ENCODE measurements around the gene YBX3. TPM values are rescaled to one million over a fixed set of nuclear protein-coding genes. Genes with fewer than 3 reads are reported as not detected.
A peak's percentile ranks its signal among the peaks of the same experiment; 100 is the strongest.

YBX3 gene
- total and polyA plus RNA-seq, 2 of the 4 experiments (the other 2 are of a cell fraction): 33.7 to 132 TPM

DNA sequence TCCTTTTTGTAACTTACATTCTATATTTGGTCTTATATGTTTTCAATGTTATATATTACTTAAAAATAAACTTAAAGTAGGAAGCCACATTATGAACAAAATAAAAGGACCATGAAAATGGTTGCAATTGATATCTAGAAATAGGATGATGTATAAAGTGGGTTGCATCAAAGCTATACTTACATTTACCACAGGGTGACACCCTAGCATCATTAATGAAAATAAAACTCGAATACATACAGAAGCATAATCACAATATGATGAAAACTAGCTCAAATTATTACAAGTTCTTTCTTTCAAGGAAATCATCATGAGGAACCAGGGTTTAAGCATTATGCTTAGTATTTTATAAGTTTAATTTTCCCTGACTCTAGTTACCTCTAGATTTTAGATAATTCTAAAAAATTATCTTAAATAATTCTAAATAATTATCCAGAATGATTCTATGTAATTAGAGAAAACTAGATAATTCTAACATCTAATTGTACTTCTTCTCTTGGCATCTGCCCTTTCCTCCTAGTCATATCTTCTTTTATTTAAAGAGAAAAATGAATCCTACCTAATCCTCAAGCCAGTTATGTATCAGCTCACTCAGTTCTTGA lies 48.1 kb upstream of the YBX3 start:
- Histone ChIP-seq H3K23ac (ENCODE audit: low read depth, low read length) (no peak overlapping the region), H3K9me1 (ENCODE audit: insufficient read depth, low read length) (no peaks in the 10 kb centered on the region), H3K36me3 (ENCODE audit: control insufficient read depth, insufficient read depth, low read length) (no peaks in the 10 kb centered on the region), H3K27me3 (ENCODE audit: control insufficient read depth, insufficient read depth, low read length) (peaks cover 24% of the 10 kb centered on the region), H3K14ac (replicated peaks; ENCODE audit: low read depth, low read length) (no peak overlapping the region), H3K9ac (ENCODE audit: low read depth, low read length) (no peak overlapping the region), H3K4me1 (ENCODE audit: control insufficient read depth, insufficient read depth, low read length) (no peaks in the 10 kb centered on the region), H2AK9ac (replicated peaks; ENCODE audit: low read depth, low read length, poor library complexity) (no peak overlapping the region), H3K79me1 (ENCODE audit: low read depth in 1 of 2, low read length in 2 of 2) (no peaks in the 10 kb centered on the region), H2AFZ (replicated peaks; ENCODE audit: low read length, poor library complexity) (no peak overlapping the region), H3K18ac (ENCODE audit: low read depth, low read length) (no peak overlapping the region), H3K4ac (ENCODE audit: low read depth, low read length) (no peak overlapping the region), H4K5ac (ENCODE audit: low read depth, low read length) (no peak overlapping the region), H3K9me3 (ENCODE audit: control insufficient read depth, insufficient read depth, low read length) (no peaks in the 10 kb centered on the region), H4K91ac (ENCODE audit: insufficient read depth, low read depth, low read length) (no peak overlapping the region), H3K4me2 (ENCODE audit: low read depth, low read length) (no peak overlapping the region), H3K27ac (ENCODE audit: insufficient read depth, low read length) (no peak overlapping the region), H2AK5ac (ENCODE audit: low read depth, low read length) (no peak overlapping the region), H2BK20ac (ENCODE audit: low read depth, low read length) (no peak overlapping the region), H2BK5ac (ENCODE audit: low read depth, low read length, poor library complexity, severe bottlenecking) (no peak overlapping the region), H2BK15ac (ENCODE audit: low read depth, low read length) (no peak overlapping the region), H4K8ac (ENCODE audit: low read depth in 2 of 2, low read length in 2 of 2) (no peak overlapping the region), H2BK120ac (ENCODE audit: low read depth, low read length) (no peak overlapping the region), H4K20me1 (ENCODE audit: insufficient read depth, low read length) (no peaks in the 10 kb centered on the region), H3K4me3 (ENCODE audit: insufficient read depth, low read depth, low read length) (no peak overlapping the region), H3K56ac (ENCODE audit: extremely low read depth, insufficient read depth, low read length) (no peak overlapping the region)
- ChIA-PET CTCF (interaction anchor here (0.6 to 2.0 kb wide), 9 partner anchors 19 to 1927 kb away, joined by 3 to 16 read pairs (median 4); no protein-coding TSS in a partner anchor), POLR2A (ENCODE audit: unreplicated experiment) (interaction anchor here (0.6 to 0.7 kb wide), 2 partner anchors 398 to 431 kb away, joined by 3 to 4 read pairs; no protein-coding TSS in a partner anchor)
- WGBS, 2 experiments (ENCODE audit: extremely low coverage in 2 of 2, insufficient read length in 1 of 2): no CpG with 5 or more reads among the region's 1 CpG
- TF ChIP-seq, protein P1, sequence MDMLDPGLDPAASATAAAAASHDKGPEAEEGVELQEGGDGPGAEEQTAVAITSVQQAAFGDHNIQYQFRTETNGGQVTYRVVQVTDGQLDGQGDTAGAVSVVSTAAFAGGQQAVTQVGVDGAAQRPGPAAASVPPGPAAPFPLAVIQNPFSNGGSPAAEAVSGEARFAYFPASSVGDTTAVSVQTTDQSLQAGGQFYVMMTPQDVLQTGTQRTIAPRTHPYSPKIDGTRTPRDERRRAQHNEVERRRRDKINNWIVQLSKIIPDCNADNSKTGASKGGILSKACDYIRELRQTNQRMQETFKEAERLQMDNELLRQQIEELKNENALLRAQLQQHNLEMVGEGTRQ (IDR thresholded peaks at IDR 0.05; ENCODE audit: low read depth, low read length): no peak
- TF ChIP-seq, protein P2, sequence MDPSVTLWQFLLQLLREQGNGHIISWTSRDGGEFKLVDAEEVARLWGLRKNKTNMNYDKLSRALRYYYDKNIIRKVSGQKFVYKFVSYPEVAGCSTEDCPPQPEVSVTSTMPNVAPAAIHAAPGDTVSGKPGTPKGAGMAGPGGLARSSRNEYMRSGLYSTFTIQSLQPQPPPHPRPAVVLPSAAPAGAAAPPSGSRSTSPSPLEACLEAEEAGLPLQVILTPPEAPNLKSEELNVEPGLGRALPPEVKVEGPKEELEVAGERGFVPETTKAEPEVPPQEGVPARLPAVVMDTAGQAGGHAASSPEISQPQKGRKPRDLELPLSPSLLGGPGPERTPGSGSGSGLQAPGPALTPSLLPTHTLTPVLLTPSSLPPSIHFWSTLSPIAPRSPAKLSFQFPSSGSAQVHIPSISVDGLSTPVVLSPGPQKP (IDR thresholded peaks at IDR 0.05; ENCODE audit: borderline replicate concordance, low read depth, low read length): no peak
- TF ChIP-seq RAD21 (IDR thresholded peaks at IDR 0.05; ENCODE audit: low read length) (peak; percentile 82), MAZ (IDR thresholded peaks at IDR 0.05; ENCODE audit: borderline replicate concordance, low read depth, low read length) (no peak), MXI1 (IDR thresholded peaks at IDR 0.05; ENCODE audit: borderline replicate concordance, low read depth, low read length) (no peak), CHD1 (IDR thresholded peaks at IDR 0.05; ENCODE audit: low read depth, low read length) (no peak), POLR2A (IDR thresholded peaks at IDR 0.05; ENCODE audit: low read depth, low read length) (no peak), RCOR1 (IDR thresholded peaks at IDR 0.05; ENCODE audit: insufficient replicate concordance, low read length) (no peak), NFE2L2 (IDR thresholded peaks at IDR 0.05; ENCODE audit: low read depth, low read length) (no peak), FOS (IDR thresholded peaks at IDR 0.05; ENCODE audit: low read depth, low read length) (no peak), SMC3 (IDR thresholded peaks at IDR 0.05; ENCODE audit: low read depth, low read length) (peak; percentile 88), CEBPB (IDR thresholded peaks at IDR 0.05; ENCODE audit: low read depth, low read length) (peak; percentile 19; the same call in 1 of the 2 replicates), MAFK (IDR thresholded peaks at IDR 0.05; ENCODE audit: low read depth, low read length) (no peak), RFX5 (IDR thresholded peaks at IDR 0.05; ENCODE audit: low read depth, low read length) (no peak), BHLHE40 (IDR thresholded peaks at IDR 0.05; ENCODE audit: low read depth, low read length) (no peak)
- TF ChIP-seq, protein P3, sequence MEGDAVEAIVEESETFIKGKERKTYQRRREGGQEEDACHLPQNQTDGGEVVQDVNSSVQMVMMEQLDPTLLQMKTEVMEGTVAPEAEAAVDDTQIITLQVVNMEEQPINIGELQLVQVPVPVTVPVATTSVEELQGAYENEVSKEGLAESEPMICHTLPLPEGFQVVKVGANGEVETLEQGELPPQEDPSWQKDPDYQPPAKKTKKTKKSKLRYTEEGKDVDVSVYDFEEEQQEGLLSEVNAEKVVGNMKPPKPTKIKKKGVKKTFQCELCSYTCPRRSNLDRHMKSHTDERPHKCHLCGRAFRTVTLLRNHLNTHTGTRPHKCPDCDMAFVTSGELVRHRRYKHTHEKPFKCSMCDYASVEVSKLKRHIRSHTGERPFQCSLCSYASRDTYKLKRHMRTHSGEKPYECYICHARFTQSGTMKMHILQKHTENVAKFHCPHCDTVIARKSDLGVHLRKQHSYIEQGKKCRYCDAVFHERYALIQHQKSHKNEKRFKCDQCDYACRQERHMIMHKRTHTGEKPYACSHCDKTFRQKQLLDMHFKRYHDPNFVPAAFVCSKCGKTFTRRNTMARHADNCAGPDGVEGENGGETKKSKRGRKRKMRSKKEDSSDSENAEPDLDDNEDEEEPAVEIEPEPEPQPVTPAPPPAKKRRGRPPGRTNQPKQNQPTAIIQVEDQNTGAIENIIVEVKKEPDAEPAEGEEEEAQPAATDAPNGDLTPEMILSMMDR (conservative IDR thresholded peaks at IDR 0.05; ENCODE audit: low read depth, low read length): peak; percentile 87
- intact Hi-C loops (cut with micrococcal nuclease): loop anchor here (1.0 kb wide), 2 partner anchors 428 to 715 kb away; no protein-coding TSS in a partner anchor
- in situ Hi-C loops (cut with MboI; ENCODE audit: low sequenced_read_pairs): loop anchor here (5.0 kb wide), 1 partner anchor 716 kb away; no protein-coding TSS in a partner anchor
- peak; percentile 51 for DNase-seq
- BruUV-seq (replicated peaks): no TSS peak
- dilution Hi-C loops (cut with HindIII; ENCODE audit: low sequenced_read_pairs, unreplicated experiment): no loop called here
- ATAC-seq (ENCODE audit: low read depth): peak; percentile 86

Data from IMR-90 (cell line).